ENCODE results near the gene EPN1.
A peak's percentile ranks its signal among the peaks of the same experiment; 100 is the strongest.
"Not testable (repeated sequence)": the region's sequence is repeated elsewhere in the genome, so short reads cannot be mapped to it uniquely, and the experiment has no call there.

Gene EPN1

GRCh38 chr19:55694656-55695491 lies 19.8 kb downstream of the EPN1 start:
- no peak for DNase-seq

GRCh38 chr19:55695511-55696290 lies 20.7 kb downstream of the EPN1 start:
- no peak for DNase-seq

GRCh38 chr19:55696301-55697068 lies 21.5 kb downstream of the EPN1 start:
- DNase-seq, result no peak

GRCh38 chr19:55697069-55697440 lies 22.0 kb downstream of the EPN1 start:
- DNase-seq, result no peak

GRCh38 chr19:55697698-55698097 lies 22.7 kb downstream of the EPN1 start:
- DNase-seq, result no peak

GRCh38 chr19:55698256-55698655 lies 23.2 kb downstream of the EPN1 start:
- DNase-seq, result no peak

GRCh38 chr19:55699221-55699620 lies 24.2 kb downstream of the EPN1 start:
- no peak for DNase-seq

GRCh38 chr19:55700813-55701212 lies 25.8 kb downstream of the EPN1 start:
- no peak for DNase-seq

GRCh38 chr19:55702131-55702627 lies 27.2 kb downstream of the EPN1 start:
- no peak for DNase-seq

- DNase-seq, result peak; percentile 40
These were observed 28.8 kb downstream of the EPN1 start for GRCh38 chr19:55703790-55704215.

- DNase-seq, result no peak
These were observed 29.6 kb downstream of the EPN1 start for GRCh38 chr19:55704494-55705245.

- DNase-seq, result no peak
These were observed 30.9 kb downstream of the EPN1 start for GRCh38 chr19:55705972-55706371.

GRCh38 chr19:55711719-55712118 lies 36.7 kb downstream of the EPN1 start:
- DNase-seq, result no peak

- no peak for DNase-seq
These were observed 38.0 kb downstream of the EPN1 start for GRCh38 chr19:55712804-55713631.

GRCh38 chr19:55716531-55716930 lies 41.5 kb downstream of the EPN1 start:
- DNase-seq, result no peak

GRCh38 chr19:55717251-55717650 lies 42.2 kb downstream of the EPN1 start:
- no peak for DNase-seq

GRCh38 chr19:55717879-55718711 lies 43.1 kb downstream of the EPN1 start:
- DNase-seq, result not testable (repeated sequence)

- no peak for DNase-seq
These were observed 45.3 kb downstream of the EPN1 start for GRCh38 chr19:55720214-55720746.

- DNase-seq, result no peak
These were observed 45.8 kb downstream of the EPN1 start for GRCh38 chr19:55720801-55721200.

GRCh38 chr19:55723491-55723890 lies 48.5 kb downstream of the EPN1 start:
- DNase-seq, result no peak
